ENCODE results near the gene CNGA1.

The CNGA1 gene

GRCh38 chr4:47972721-47973120 is 43.8 kb downstream of the CNGA1 start:
- Histone ChIP-seq H3K4me3 (no peak overlapping the region), H3K27ac (no peak overlapping the region)
- DNase-seq (ENCODE audit: low spot score), result no peak
- no peak for TF ChIP-seq CTCF (IDR thresholded peaks at IDR 0.05)

GRCh38 chr4:47972181-47972580 is 44.3 kb downstream of the CNGA1 start:
- Histone ChIP-seq H3K27ac (no peak overlapping the region), H3K4me3 (no peak overlapping the region)
- TF ChIP-seq CTCF (IDR thresholded peaks at IDR 0.05), result no peak
- no peak for DNase-seq (ENCODE audit: low spot score)

DNA sequence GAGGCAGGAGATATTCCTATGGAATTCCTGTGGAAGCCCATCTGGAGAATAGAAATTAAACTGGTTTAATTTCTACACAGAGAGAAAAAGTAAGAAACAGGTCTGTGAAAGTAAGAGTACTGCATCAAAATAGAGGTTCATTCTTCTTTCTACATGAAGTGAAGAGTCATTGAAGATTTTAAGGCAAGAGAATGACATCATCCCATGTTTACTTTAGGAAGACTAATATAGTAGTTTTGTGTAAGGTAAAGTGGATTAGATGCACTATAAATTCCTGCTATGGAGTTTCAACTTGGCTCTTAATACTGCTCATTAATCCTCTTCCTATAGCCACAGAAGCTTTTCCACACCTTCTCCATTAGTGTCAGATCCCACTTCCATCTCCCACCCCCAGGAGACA is 47.6 kb downstream of the CNGA1 start:
- H3K4me3 ChIP-seq, result no peak overlapping the region
- no peak for DNase-seq (ENCODE audit: low spot score)
- no peak for TF ChIP-seq CTCF (IDR thresholded peaks at IDR 0.05)
- no peak overlapping the region for H3K27ac ChIP-seq

DNA sequence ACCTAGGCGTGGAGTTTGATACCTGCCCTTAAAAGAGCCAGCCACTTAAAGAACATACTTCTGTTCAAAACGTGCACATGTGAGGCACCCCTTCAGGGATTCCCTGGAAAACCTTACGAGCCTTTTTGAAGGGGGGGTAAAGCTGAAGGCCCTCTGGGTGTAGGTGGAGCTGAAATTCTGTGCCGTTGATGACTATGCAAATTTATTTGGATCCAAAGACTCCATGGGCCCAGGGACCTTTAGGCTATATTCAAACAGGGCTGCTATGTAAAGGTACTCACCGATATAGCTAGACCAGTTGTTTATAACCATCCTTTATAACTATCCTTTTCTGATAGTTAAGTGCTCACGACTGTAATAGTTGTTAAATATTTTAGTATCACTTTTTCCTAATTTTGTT is 61.8 kb downstream of the CNGA1 start:
- no peak overlapping the region for H3K4me3 ChIP-seq
- no peak overlapping the region for H3K27ac ChIP-seq
- TF ChIP-seq CTCF (IDR thresholded peaks at IDR 0.05), result no peak
- DNase-seq (ENCODE audit: low spot score), result no peak

GRCh38 chr4:47954245-47954644 is 62.2 kb downstream of the CNGA1 start:
- no peak for TF ChIP-seq CTCF (IDR thresholded peaks at IDR 0.05)
- no peak for DNase-seq (ENCODE audit: low spot score)
- no peak overlapping the region for H3K4me3 ChIP-seq
- no peak overlapping the region for H3K27ac ChIP-seq

DNA sequence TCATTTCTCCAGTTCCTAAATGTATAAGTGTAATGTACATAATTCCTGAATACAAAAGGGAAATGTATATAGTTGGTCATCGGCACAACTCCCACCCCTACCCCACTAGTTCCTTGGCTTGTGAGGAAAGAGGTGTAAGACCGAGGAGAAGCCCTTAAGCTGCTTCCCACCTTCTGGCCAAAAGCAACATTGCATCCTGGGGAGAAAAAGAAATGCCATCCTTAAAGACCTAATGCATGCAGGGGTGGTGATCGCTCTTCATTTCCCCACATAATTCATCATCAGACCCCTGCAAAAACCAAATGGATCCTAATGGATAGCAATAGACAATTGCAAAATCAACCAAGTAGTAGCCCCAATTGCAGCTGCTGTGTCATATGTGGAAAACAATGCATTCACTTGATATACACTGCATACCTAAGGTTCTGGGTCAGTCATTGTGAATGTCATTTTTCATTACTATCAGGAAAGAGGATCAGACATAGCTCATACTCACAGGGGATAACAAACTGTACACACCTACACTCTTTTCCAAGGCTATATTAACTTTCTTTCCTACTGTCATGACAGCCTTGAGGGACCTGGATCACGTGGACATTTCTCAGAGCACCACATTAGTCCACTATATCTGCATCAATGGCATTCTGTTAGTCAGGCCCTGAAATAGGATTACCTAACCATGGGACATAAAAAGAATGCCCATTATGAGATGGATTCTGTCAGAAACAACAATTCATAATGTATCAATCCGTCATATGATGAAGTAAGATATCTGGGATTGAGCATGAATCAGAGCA is 70.4 kb downstream of the CNGA1 start:
- no peak overlapping the region for H3K27ac ChIP-seq
- TF ChIP-seq CTCF (IDR thresholded peaks at IDR 0.05), result no peak
- no peak for DNase-seq (ENCODE audit: low spot score)
- H3K4me3 ChIP-seq, result no peak overlapping the region

- H3K4me3 ChIP-seq, result no peak overlapping the region
- no peak for DNase-seq (ENCODE audit: low spot score)
- no peak overlapping the region for H3K27ac ChIP-seq
- TF ChIP-seq CTCF (IDR thresholded peaks at IDR 0.05), result no peak
Measured at GRCh38 chr4:47942081-47942819, 74.2 kb downstream of the CNGA1 start.

Measured in coronary artery (tissue), 2 donors.